ENCODE measurements around the gene SPSB4.

The SPSB4 gene

DNA sequence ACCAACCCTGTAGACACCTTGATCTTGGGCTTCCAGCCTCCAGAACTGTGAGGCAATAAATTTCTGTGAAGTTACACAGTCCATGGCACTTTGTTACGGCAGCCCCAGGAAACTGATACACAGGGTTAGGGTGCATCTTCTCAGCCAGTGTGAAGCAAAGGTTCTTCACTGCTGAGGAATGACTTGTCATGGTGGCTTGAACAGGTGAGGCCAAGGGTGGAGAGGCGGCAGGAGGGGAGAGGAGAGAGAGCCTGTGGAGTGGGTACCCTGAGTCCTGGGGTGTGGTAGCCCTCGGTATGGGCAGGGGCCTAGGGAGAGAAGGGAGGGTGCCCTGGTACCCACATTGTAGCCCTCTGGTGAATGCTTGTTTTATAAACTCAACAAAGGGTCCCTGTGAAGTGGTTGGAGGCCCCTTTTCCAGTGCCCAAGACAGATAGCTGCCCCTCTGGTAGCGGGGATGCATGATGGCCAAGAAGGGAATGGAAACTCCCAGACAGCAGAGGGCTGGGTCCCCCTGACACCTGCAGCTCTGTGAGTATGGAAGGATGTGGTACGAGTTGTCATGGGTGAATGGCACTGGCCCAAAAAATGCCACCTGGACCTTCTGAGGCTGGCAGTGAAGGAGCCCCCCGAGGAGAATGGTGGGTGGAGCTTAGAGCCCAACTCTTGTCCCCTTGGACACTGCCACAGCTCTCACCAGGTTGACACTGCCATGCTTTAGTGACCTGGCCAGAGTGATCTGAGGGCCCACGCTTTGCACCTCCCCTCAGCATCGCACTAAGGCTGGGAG is 49.6 kb downstream of the SPSB4 start:
- Histone ChIP-seq H3K4me1 (ENCODE audit: control insufficient read depth in 1 of 2, insufficient read depth in 1 of 2, low read depth in 1 of 2, low read length in 1 of 2) (no peaks in the 10 kb centered on the region), H3K4me3 (ENCODE audit: low read depth in 1 of 2, low read length in 1 of 2) (no peak overlapping the region), H3K9me3 (no peaks in the 10 kb centered on the region), H3K36me3 (no peaks in the 10 kb centered on the region), H3K27ac (no peak overlapping the region), H3K27me3 (no peaks in the 10 kb centered on the region)
- TF ChIP-seq, protein P1, sequence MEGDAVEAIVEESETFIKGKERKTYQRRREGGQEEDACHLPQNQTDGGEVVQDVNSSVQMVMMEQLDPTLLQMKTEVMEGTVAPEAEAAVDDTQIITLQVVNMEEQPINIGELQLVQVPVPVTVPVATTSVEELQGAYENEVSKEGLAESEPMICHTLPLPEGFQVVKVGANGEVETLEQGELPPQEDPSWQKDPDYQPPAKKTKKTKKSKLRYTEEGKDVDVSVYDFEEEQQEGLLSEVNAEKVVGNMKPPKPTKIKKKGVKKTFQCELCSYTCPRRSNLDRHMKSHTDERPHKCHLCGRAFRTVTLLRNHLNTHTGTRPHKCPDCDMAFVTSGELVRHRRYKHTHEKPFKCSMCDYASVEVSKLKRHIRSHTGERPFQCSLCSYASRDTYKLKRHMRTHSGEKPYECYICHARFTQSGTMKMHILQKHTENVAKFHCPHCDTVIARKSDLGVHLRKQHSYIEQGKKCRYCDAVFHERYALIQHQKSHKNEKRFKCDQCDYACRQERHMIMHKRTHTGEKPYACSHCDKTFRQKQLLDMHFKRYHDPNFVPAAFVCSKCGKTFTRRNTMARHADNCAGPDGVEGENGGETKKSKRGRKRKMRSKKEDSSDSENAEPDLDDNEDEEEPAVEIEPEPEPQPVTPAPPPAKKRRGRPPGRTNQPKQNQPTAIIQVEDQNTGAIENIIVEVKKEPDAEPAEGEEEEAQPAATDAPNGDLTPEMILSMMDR (IDR thresholded peaks at IDR 0.05) = no peak

DNA sequence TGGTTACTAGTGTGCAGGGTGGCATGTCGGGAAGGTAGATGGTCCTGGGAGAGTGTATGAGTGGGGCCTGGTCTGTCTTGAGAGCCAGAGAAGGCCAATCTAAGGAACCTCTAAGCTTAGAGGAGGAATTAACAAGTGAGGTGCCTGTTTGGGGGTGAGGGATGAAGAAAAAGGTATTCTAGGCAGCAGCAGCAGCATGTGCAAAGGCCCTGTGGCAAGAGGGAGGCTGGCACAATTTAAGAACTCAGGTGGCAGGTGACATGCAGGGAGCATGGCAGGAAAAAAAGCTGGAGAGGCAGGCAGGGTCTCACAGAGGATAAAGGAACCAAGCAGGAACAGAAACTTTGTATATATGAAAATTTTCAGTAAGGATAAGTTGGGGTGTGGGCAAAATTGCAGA is 51.2 kb downstream of the SPSB4 start:
- TF ChIP-seq, protein P1 (IDR thresholded peaks at IDR 0.05) = no peak
- Histone ChIP-seq H3K4me1 (ENCODE audit: control insufficient read depth in 1 of 2, insufficient read depth in 1 of 2, low read depth in 1 of 2, low read length in 1 of 2) (no peaks in the 10 kb centered on the region), H3K36me3 (no peaks in the 10 kb centered on the region), H3K27me3 (no peaks in the 10 kb centered on the region), H3K27ac (no peak overlapping the region), H3K9me3 (no peaks in the 10 kb centered on the region), H3K4me3 (ENCODE audit: low read depth in 1 of 2, low read length in 1 of 2) (no peak overlapping the region)

DNA sequence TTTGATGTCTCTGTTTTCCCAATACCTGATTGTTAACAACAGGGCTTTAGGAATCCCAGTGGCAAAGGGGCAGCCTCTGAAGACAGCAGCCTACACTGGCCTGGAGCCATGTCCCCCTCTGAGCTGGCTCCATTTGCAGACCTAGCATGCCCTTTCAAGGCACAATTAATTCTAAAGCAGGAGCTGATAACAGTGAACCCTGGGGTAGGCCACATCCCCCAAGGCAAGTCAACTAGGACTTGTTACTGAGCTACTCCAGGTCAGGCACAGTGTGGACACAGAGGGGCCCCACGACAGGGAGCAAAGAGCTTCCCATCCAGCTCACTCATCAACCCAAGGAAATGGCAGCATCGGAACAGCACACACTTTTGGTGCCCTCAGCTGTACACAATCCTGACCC is 51.9 kb downstream of the SPSB4 start:
- Histone ChIP-seq H3K9me3 (no peaks in the 10 kb centered on the region), H3K36me3 (no peaks in the 10 kb centered on the region), H3K27ac (no peak overlapping the region), H3K4me1 (ENCODE audit: control insufficient read depth in 1 of 2, insufficient read depth in 1 of 2, low read depth in 1 of 2, low read length in 1 of 2) (no peaks in the 10 kb centered on the region), H3K4me3 (ENCODE audit: low read depth in 1 of 2, low read length in 1 of 2) (no peak overlapping the region), H3K27me3 (no peaks in the 10 kb centered on the region)
- TF ChIP-seq, protein P1 (IDR thresholded peaks at IDR 0.05) = no peak

DNA sequence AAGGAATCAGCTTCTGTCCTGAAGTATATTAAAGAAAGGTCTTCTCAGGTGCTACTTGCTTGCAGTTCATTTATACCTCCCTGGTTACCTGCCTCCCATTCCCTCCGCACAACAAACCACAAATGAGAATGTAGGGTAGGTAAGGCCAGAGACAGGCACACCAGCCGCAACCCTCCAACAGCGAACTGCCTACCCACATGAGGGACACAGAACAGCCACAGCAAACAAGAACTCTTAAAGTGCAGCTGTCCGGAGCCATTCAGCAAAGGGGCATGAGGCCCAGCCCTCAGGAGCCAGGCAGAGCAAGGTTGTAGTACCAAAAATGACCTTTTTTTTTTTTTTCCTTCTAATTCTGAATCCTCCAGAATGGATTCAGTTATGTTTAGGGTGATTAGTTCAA is 52.4 kb downstream of the SPSB4 start:
- H3K36me3 ChIP-seq = no peaks in the 10 kb centered on the region
- no peaks in the 10 kb centered on the region for H3K9me3 ChIP-seq
- TF ChIP-seq, protein P1 (IDR thresholded peaks at IDR 0.05) = no peak
- H3K27me3 ChIP-seq = no peaks in the 10 kb centered on the region
- H3K4me1 ChIP-seq (ENCODE audit: control insufficient read depth in 1 of 2, insufficient read depth in 1 of 2, low read depth in 1 of 2, low read length in 1 of 2) = no peaks in the 10 kb centered on the region
- no peak overlapping the region for H3K27ac ChIP-seq
- H3K4me3 ChIP-seq (ENCODE audit: low read depth in 1 of 2, low read length in 1 of 2) = no peak overlapping the region

DNA sequence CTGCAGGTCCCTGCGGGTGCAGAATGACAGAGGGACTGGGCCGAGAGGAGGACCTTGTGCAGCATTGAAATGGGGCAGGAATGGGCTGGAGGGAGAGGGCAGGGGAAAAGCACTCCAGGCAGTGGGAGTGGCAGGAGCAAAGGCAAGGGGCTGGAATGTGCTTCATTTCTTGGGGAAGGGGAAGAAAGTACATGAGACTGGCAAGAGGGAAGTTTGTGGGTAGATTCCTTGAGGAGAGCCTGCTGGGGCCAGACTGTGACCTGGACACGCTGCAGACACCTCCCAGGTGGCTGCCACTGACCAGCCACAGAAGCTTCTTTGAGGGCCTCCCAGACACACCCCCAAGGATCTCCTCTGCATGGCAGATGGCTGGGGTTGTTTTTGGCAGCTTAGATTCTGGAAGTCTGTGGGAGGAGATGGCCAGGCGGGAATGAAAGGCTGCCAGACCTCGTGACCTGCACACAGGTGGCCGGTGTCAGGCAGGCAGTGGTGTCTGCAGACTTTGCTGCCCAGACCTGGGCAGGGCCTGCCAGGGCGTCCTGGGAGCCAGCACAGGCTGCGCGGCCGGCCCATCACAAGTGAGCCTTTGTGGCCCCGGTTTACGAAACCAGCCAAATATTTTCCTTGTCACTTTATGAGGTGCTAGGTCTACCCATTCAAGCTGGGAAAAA is 53.1 kb downstream of the SPSB4 start:
- Histone ChIP-seq H3K27me3 (no peaks in the 10 kb centered on the region), H3K4me3 (ENCODE audit: low read depth in 1 of 2, low read length in 1 of 2) (no peak overlapping the region), H3K36me3 (no peaks in the 10 kb centered on the region), H3K9me3 (no peaks in the 10 kb centered on the region), H3K4me1 (ENCODE audit: control insufficient read depth in 1 of 2, insufficient read depth in 1 of 2, low read depth in 1 of 2, low read length in 1 of 2) (no peaks in the 10 kb centered on the region), H3K27ac (no peak overlapping the region)
- TF ChIP-seq, protein P1 (IDR thresholded peaks at IDR 0.05) = no peak

All from neutrophil (primary cell).